ENCODE data around the gene PDGFD. TPM values are rescaled to one million over a fixed set of nuclear protein-coding genes. Genes with fewer than 3 reads are reported as not detected.

PDGFD gene
- total and polyA plus RNA-seq, 8 donors, result 2.1 to 7.7 (median 5.2) TPM

DNA sequence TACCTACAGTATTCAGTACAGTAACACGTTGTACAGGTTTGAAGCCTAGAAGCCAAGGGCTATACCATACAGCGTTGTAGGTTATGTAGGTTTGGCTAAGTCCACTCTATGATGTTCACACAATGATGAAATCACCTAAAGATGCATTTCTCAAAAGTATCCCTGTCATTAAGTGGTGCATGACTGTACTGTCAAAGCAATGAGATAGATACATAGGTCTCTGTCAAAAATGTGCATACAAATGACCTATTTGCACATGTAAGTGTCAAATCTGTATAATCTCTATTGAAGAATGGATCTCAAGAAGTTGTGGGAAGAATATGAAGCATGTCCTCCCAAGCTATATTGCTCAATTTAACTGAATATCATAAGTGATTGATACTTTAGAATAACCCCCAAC is 139.4 kb downstream of the PDGFD start:
- intact Hi-C loops (cut with DNase I), result no loop called here
- H3K4me3 ChIP-seq, result no peak overlapping the region
- DNase-seq, result no peak
- no peak for ATAC-seq
- TF ChIP-seq, protein P1, sequence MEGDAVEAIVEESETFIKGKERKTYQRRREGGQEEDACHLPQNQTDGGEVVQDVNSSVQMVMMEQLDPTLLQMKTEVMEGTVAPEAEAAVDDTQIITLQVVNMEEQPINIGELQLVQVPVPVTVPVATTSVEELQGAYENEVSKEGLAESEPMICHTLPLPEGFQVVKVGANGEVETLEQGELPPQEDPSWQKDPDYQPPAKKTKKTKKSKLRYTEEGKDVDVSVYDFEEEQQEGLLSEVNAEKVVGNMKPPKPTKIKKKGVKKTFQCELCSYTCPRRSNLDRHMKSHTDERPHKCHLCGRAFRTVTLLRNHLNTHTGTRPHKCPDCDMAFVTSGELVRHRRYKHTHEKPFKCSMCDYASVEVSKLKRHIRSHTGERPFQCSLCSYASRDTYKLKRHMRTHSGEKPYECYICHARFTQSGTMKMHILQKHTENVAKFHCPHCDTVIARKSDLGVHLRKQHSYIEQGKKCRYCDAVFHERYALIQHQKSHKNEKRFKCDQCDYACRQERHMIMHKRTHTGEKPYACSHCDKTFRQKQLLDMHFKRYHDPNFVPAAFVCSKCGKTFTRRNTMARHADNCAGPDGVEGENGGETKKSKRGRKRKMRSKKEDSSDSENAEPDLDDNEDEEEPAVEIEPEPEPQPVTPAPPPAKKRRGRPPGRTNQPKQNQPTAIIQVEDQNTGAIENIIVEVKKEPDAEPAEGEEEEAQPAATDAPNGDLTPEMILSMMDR (IDR thresholded peaks at IDR 0.05), result no peak
- H3K4me1 ChIP-seq, result no peaks in the 10 kb centered on the region
- no peaks in the 10 kb centered on the region for H3K27me3 ChIP-seq
- no peak overlapping the region for H3K27ac ChIP-seq
- H3K9me3 ChIP-seq, result no peaks in the 10 kb centered on the region
- H3K36me3 ChIP-seq, result no peaks in the 10 kb centered on the region

DNA sequence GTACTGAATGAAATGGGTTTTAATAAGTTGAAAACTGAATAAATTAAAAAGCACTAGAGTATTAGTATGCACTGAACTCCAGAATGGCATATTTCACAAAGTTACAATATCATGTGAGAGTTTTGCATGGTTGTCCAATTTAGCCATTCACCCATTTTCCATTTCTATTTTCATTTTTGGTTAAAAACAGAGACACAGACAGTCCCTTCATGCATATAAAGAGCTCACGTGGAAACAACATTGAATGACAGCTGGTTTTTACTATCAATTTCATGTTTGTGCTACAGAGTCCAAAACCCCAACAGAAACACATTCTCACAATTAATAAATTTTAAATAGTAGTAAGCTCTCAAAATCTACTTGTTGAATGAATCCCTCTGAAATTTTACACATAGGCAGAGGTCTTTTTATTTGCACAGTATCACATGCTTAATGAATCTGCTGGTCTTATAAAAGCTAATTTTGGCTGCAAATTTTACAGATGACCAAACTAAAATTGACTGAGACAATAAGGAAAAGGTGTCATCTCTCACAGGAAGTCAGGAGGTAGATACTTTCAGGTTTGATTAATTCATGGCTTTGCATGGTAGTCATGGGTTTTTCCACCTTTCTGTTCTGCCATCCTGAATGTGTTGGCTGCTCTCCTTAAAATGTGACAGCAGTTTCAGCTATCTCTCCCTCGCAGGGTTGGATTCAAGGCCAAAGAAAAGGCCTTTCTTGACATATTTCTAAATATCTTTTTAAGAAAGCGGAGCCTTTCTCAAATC is 148.1 kb downstream of the PDGFD start:
- no peak overlapping the region for H3K4me3 ChIP-seq
- intact Hi-C loops (cut with DNase I), result no loop called here
- TF ChIP-seq, protein P1 (IDR thresholded peaks at IDR 0.05), result no peak
- H3K4me1 ChIP-seq, result no peaks in the 10 kb centered on the region
- H3K36me3 ChIP-seq, result no peaks in the 10 kb centered on the region
- no peaks in the 10 kb centered on the region for H3K9me3 ChIP-seq
- ATAC-seq, result no peak
- no peak overlapping the region for H3K27ac ChIP-seq
- no peaks in the 10 kb centered on the region for H3K27me3 ChIP-seq
- no peak for DNase-seq

DNA sequence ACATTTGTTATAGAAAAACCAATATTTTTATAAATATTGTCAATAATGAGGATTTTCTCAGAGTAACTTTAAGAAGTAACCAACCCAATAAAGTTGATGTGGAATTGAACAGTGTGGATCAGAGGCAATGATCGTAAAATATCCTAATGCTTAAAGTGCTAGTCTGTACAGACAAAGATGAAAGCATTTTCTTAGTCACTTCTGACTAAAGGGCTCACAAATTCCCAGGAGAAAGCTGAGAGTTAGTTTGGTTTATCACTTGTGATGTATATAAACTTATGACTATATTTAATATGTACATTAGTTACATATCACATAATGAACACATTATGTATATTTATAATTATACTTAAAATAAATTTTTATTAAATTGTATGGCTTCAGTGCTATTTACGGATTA is 152.9 kb downstream of the PDGFD start:
- intact Hi-C loops (cut with DNase I), result no loop called here
- H3K4me3 ChIP-seq, result no peak overlapping the region
- ATAC-seq, result no peak
- TF ChIP-seq, protein P1 (IDR thresholded peaks at IDR 0.05), result no peak
- H3K4me1 ChIP-seq, result no peaks in the 10 kb centered on the region
- H3K9me3 ChIP-seq, result no peaks in the 10 kb centered on the region
- H3K27me3 ChIP-seq, result no peaks in the 10 kb centered on the region
- H3K36me3 ChIP-seq, result no peaks in the 10 kb centered on the region
- DNase-seq, result no peak
- H3K27ac ChIP-seq, result no peak overlapping the region

DNA sequence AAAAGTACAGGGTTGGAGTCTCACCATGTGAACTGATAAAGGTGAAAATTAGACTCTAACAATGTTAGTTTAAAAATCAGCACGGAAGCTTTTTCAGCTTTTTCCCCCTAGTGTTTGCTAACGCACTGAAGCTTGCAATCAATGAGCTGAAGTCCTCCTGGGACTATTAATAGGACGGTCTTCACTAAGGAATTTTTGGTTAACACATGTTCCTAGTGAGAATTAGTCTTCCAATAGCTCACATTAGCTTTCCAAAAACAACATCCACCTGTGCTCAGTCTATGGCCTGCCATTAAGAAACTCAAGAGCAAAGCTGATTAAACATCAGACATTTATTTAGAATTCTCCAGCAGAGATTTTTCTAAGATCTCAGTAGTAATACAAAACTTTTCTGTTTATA is 154.2 kb downstream of the PDGFD start:
- H3K36me3 ChIP-seq, result no peaks in the 10 kb centered on the region
- TF ChIP-seq, protein P1 (IDR thresholded peaks at IDR 0.05), result no peak
- H3K27me3 ChIP-seq, result no peaks in the 10 kb centered on the region
- intact Hi-C loops (cut with DNase I), result no loop called here
- ATAC-seq (no peak), DNase-seq (no peak)
- H3K27ac ChIP-seq, result no peak overlapping the region
- H3K4me3 ChIP-seq, result no peak overlapping the region
- no peaks in the 10 kb centered on the region for H3K4me1 ChIP-seq
- no peaks in the 10 kb centered on the region for H3K9me3 ChIP-seq

DNA sequence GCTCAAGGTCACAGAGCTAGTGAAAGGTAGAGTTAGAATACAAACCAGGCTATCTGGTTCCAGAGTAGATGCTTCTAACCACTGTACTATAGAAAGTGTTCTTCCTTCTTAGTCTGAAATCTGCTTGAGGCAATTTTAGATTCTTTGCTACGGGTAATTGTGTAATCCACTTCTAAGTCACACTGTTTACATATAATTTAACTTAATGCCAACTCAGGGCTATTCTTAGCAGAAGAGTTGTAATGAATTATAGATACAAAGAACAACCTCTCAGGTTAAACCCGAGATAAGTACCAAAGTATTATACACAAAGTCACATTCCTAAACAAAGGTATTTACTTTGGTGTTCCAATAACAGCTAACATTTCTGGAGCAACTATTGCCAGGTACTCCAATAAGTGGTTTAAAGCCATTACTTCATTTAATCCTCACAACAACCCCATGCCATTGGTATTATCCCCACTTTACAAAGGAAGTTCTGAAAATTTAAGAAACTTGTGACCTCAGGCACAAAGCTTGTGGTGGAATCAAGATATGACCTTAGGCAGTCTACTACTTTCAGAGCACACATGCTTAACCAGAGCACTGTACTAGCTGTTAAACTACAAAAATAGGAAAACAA is 158.6 kb downstream of the PDGFD start:
- ATAC-seq (peak; percentile 84), DNase-seq (peak in 2 of 4 donors; percentile 2 to 14)
- Histone ChIP-seq H3K4me1 (no peaks in the 10 kb centered on the region), H3K9me3 (no peaks in the 10 kb centered on the region), H3K36me3 (no peaks in the 10 kb centered on the region), H3K27me3 (no peaks in the 10 kb centered on the region), H3K4me3 (no peak overlapping the region), H3K27ac (no peak overlapping the region)
- TF ChIP-seq, protein P1 (IDR thresholded peaks at IDR 0.05), result no peak
- intact Hi-C loops (cut with DNase I), result no loop called here
